Fibroblast of villous mesenchyme (primary cell): ENCODE results near the gene LPIN2. TPM values are rescaled to one million over a fixed set of nuclear protein-coding genes. Genes with fewer than 3 reads are reported as not detected.

Source experiments
- DNase-seq: peaks from one replicate; pipeline ENCODE4 v3.0.0-alpha.2; 2010; ENCODE audit warnings: low read depth
- H3K4me3 ChIP-seq: 2 replicates; pipeline ENCODE4 v1.5.1; 2011; ENCODE audit warnings: low read depth, mild to moderate bottlenecking, low read length
- CTCF ChIP-seq: IDR thresholded peaks from 2 replicates; pipeline ENCODE4 v1.5.1; 2012; ENCODE audit warnings: low read depth, mild to moderate bottlenecking, low read length; ENCODE audit not compliant: insufficient read depth
- total RNA-seq: library from RNA; depleted of rRNA; stranded (reverse); fragments of >200 nt; gene quantifications from 2 replicates; pipeline ENCODE4 v1.2.3, GENCODE V29; 2012

The LPIN2 gene
- total RNA-seq, 1 donor = 55.3 TPM

GRCh38 chr18:2976218-2977132 is 36.5 kb downstream of the LPIN2 start:
- peak; percentile 73 for DNase-seq
- no peak for TF ChIP-seq CTCF
- H3K4me3 ChIP-seq = no peak overlapping the region

GRCh38 chr18:2974731-2975130 is 38.2 kb downstream of the LPIN2 start:
- H3K4me3 ChIP-seq = no peak overlapping the region
- DNase-seq = no peak
- no peak for TF ChIP-seq CTCF

GRCh38 chr18:2971741-2972552 is 41.0 kb downstream of the LPIN2 start:
- no peak overlapping the region for H3K4me3 ChIP-seq
- no peak for TF ChIP-seq CTCF
- DNase-seq = peak; percentile 70

GRCh38 chr18:2970772-2971659 is 41.9 kb downstream of the LPIN2 start:
- TF ChIP-seq CTCF = no peak
- DNase-seq = peak; percentile 67
- H3K4me3 ChIP-seq = no peak overlapping the region

GRCh38 chr18:2970344-2970743 is 42.6 kb downstream of the LPIN2 start:
- H3K4me3 ChIP-seq = no peak overlapping the region
- no peak for TF ChIP-seq CTCF
- DNase-seq = no peak

GRCh38 chr18:2969695-2970094 is 43.2 kb downstream of the LPIN2 start:
- DNase-seq = peak; percentile 83
- no peak for TF ChIP-seq CTCF
- H3K4me3 ChIP-seq = no peak overlapping the region
